Fibroblast of pulmonary artery (primary cell): ENCODE results near the gene SPDYE16.
"Not testable (repeated sequence)": the region's sequence is repeated elsewhere in the genome, so short reads cannot be mapped to it uniquely, and the experiment has no call there.

Experiments
- DNase-seq: peaks from one replicate; pipeline ENCODE4 v3.0.0-alpha.2; 2010; ENCODE audit warnings: low read depth
- H3K4me3 ChIP-seq: replicated peaks from 2 replicates; pipeline ENCODE4 v1.5.1; 2011; ENCODE audit warnings: low read depth, mild to moderate bottlenecking, control low read depth, low read length, moderate library complexity

Gene SPDYE16

DNA sequence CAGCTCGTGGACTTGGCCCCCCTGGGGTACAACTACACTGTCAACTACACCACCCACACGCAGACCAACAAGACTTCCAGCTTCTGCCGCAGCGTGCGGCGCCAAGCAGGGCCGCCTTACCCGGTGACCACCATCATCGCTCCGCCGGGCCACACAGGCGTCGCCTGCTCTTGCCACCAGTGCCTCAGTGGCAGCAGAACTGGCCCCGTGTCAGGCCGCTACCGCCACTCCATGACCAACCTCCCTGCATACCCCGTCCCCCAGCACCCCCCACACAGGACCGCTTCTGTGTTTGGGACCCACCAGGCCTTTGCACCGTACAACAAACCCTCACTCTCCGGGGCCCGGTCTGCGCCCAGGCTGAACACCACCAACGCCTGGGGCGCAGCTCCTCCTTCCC lies 60.4 kb downstream of the SPDYE16 start:
- not testable (repeated sequence) for DNase-seq, H3K4me3 ChIP-seq
